Stimulated activated memory B cell treated with anti-CD40 and anti-IgM and Interleukin-4, amounts not matched to agents 10 μg/mL and 1 μg/mL and 100 μg/mL, for 72 hours (primary cell): ENCODE measurements around the gene PRDX5.
A peak's percentile ranks its signal among the peaks of the same experiment; 100 is the strongest.

Experiments used
- ATAC-seq: fragments of 150-1000 bp; cut with Tn5 transposase; 2 replicates; pipeline ENCODE4 v1.10.0; 2021
- H3K27ac Mint-ChIP-seq: one replicate; pipeline ENCODE4 v1.8.0; 2022; ENCODE audit warnings: mild to moderate bottlenecking, mixed read lengths
- H3K27me3 Mint-ChIP-seq: one replicate; pipeline ENCODE4 v1.8.0; 2022; ENCODE audit warnings: mixed read lengths
- H3K36me3 Mint-ChIP-seq: one replicate; pipeline ENCODE4 v1.8.0; 2022; ENCODE audit warnings: mixed read lengths
- H3K4me1 Mint-ChIP-seq: one replicate; pipeline ENCODE4 v1.8.0; 2022; ENCODE audit warnings: mixed read lengths
- H3K4me3 Mint-ChIP-seq: one replicate; pipeline ENCODE4 v1.8.0; 2022; ENCODE audit warnings: mild to moderate bottlenecking, moderate library complexity, mixed read lengths
- H3K9me3 Mint-ChIP-seq: one replicate; pipeline ENCODE4 v1.8.0; 2022; ENCODE audit warnings: mixed read lengths

Gene PRDX5

GRCh38 chr11:64367931-64368672 is 50.2 kb downstream of the PRDX5 start:
- no peak overlapping the region for H3K4me3 Mint-ChIP-seq
- ATAC-seq, result no peak
- no peaks in the 10 kb centered on the region for H3K27me3 Mint-ChIP-seq
- no peak overlapping the region for H3K27ac Mint-ChIP-seq
- peaks cover 62% of the 10 kb centered on the region for H3K36me3 Mint-ChIP-seq
- peaks cover 18% of the 10 kb centered on the region for H3K4me1 Mint-ChIP-seq
- H3K9me3 Mint-ChIP-seq, result no peaks in the 10 kb centered on the region

- no peak for ATAC-seq
- Mint-ChIP-seq H3K9me3 (no peaks in the 10 kb centered on the region), H3K27me3 (no peaks in the 10 kb centered on the region), H3K36me3 (peaks cover 56% of the 10 kb centered on the region), H3K4me1 (peaks cover 18% of the 10 kb centered on the region), H3K4me3 (no peak overlapping the region), H3K27ac (no peak overlapping the region)
These were observed 50.8 kb downstream of the PRDX5 start for GRCh38 chr11:64368673-64369074.

GRCh38 chr11:64369440-64370421 is 51.8 kb downstream of the PRDX5 start:
- Mint-ChIP-seq H3K36me3 (peaks cover 47% of the 10 kb centered on the region), H3K9me3 (no peaks in the 10 kb centered on the region), H3K27ac (no peak overlapping the region), H3K27me3 (no peaks in the 10 kb centered on the region), H3K4me1 (peaks cover 12% of the 10 kb centered on the region), H3K4me3 (no peak overlapping the region)
- ATAC-seq, result peak; percentile 43

- no peak for ATAC-seq
- Mint-ChIP-seq H3K36me3 (peaks cover 47% of the 10 kb centered on the region), H3K4me3 (no peak overlapping the region), H3K9me3 (no peaks in the 10 kb centered on the region), H3K27me3 (no peaks in the 10 kb centered on the region), H3K4me1 (peaks cover 12% of the 10 kb centered on the region), H3K27ac (no peak overlapping the region)
These were observed 53.3 kb downstream of the PRDX5 start for GRCh38 chr11:64371201-64371600.
